ENCODE data around the gene CFAP251. TPM values are rescaled to one million over a fixed set of nuclear protein-coding genes. Genes with fewer than 3 reads are reported as not detected.

Gene CFAP251
- total and polyA plus RNA-seq, 8 donors = 0.29 to 2.8 (median 1.2) TPM; not detected in 2

GRCh38 chr12:122046145-122046544 lies 127.8 kb downstream of the CFAP251 start:
- H3K4me3 ChIP-seq = no peak overlapping the region
- H3K9me3 ChIP-seq = no peaks in the 10 kb centered on the region
- no peak overlapping the region for H3K27ac ChIP-seq
- H3K27me3 ChIP-seq = no peaks in the 10 kb centered on the region
- WGBS, 5 donors = 73 to 98% (median 92%) methylated on average over 7 of the region's 7 CpGs
- intact Hi-C loops (cut with DNase I; ENCODE audit: low total_unique reads) = no loop called here
- TF ChIP-seq, protein P1, sequence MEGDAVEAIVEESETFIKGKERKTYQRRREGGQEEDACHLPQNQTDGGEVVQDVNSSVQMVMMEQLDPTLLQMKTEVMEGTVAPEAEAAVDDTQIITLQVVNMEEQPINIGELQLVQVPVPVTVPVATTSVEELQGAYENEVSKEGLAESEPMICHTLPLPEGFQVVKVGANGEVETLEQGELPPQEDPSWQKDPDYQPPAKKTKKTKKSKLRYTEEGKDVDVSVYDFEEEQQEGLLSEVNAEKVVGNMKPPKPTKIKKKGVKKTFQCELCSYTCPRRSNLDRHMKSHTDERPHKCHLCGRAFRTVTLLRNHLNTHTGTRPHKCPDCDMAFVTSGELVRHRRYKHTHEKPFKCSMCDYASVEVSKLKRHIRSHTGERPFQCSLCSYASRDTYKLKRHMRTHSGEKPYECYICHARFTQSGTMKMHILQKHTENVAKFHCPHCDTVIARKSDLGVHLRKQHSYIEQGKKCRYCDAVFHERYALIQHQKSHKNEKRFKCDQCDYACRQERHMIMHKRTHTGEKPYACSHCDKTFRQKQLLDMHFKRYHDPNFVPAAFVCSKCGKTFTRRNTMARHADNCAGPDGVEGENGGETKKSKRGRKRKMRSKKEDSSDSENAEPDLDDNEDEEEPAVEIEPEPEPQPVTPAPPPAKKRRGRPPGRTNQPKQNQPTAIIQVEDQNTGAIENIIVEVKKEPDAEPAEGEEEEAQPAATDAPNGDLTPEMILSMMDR (IDR thresholded peaks at IDR 0.05) = no peak
- no peak for DNase-seq
- H3K36me3 ChIP-seq = peaks cover 0 to 66% (median 59%) of the 10 kb centered on the region in 4 donors
- peaks cover 0 to 7% (median 5%) of the 10 kb centered on the region in 4 donors for H3K4me1 ChIP-seq

GRCh38 chr12:122048151-122048550 lies 129.8 kb downstream of the CFAP251 start:
- DNase-seq = no peak
- H3K9me3 ChIP-seq = no peaks in the 10 kb centered on the region
- peaks cover 0 to 56% (median 53%) of the 10 kb centered on the region in 4 donors for H3K36me3 ChIP-seq
- TF ChIP-seq POLR2A (IDR thresholded peaks at IDR 0.05) (no peak), POLR2AphosphoS5 (IDR thresholded peaks at IDR 0.05) (no peak), EP300 (IDR thresholded peaks at IDR 0.05) (no peak)
- TF ChIP-seq, protein P1 (IDR thresholded peaks at IDR 0.05) = no peak
- 88 to 95% (median 89%) methylated on average over 8 of the region's 8 CpGs for WGBS, 5 donors
- H3K27me3 ChIP-seq = no peaks in the 10 kb centered on the region
- H3K4me3 ChIP-seq = no peak overlapping the region
- H3K4me1 ChIP-seq = peaks cover 0 to 23% (median 11%) of the 10 kb centered on the region in 4 donors
- intact Hi-C loops (cut with DNase I; ENCODE audit: low total_unique reads) = no loop called here
- H3K27ac ChIP-seq = no peak overlapping the region

DNA sequence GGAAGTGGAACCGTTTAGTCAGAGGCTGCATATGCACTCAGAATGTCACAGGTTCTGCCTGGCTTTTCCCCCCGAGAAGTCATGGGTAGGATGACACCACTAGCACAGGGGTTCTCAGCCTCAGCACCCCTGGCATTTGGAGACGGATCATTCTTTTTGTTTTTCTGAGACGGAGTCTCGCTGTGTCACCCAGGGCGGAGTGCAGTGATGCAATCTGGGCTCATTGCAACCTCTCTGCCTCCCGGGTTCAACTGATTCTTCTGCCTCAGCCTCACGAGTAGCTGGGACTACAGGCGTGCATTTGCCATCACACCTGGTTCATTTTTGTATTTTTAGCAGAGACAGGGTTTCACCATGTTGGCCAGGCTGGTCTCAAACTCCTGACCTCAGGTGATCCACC lies 131.4 kb downstream of the CFAP251 start:
- DNase-seq = no peak
- Histone ChIP-seq H3K36me3 (peaks cover 0 to 40% (median 36%) of the 10 kb centered on the region in 4 donors), H3K27me3 (no peaks in the 10 kb centered on the region), H3K27ac (no peak overlapping the region), H3K9me3 (no peaks in the 10 kb centered on the region), H3K4me3 (no peak overlapping the region), H3K4me1 (peaks cover 5 to 35% (median 20%) of the 10 kb centered on the region in 4 donors)
- TF ChIP-seq POLR2A (IDR thresholded peaks at IDR 0.05) = no peak
- TF ChIP-seq, protein P1 (IDR thresholded peaks at IDR 0.05) = no peak
- no peak for TF ChIP-seq EP300 (IDR thresholded peaks at IDR 0.05)
- no peak for TF ChIP-seq POLR2AphosphoS5 (IDR thresholded peaks at IDR 0.05)
- 90 to 95% (median 93%) methylated on average over 9 of the region's 9 CpGs for WGBS, 5 donors
- intact Hi-C loops (cut with DNase I; ENCODE audit: low total_unique reads) = loop anchor here (5.0 kb wide), 1 partner anchor 77 kb away; no protein-coding TSS in a partner anchor

- intact Hi-C loops (cut with DNase I; ENCODE audit: low total_unique reads) = loop anchor here (5.0 kb wide), 1 partner anchor 77 kb away; no protein-coding TSS in a partner anchor
- no peak for DNase-seq
- TF ChIP-seq, protein P1 (IDR thresholded peaks at IDR 0.05) = no peak
- TF ChIP-seq POLR2AphosphoS5 (IDR thresholded peaks at IDR 0.05) = no peak
- no peak for TF ChIP-seq POLR2A (IDR thresholded peaks at IDR 0.05)
- no peak for TF ChIP-seq EP300 (IDR thresholded peaks at IDR 0.05)
- no peak overlapping the region for H3K4me3 ChIP-seq
- H3K9me3 ChIP-seq = no peaks in the 10 kb centered on the region
- WGBS, 5 donors = 89 to 92% (median 91%) methylated on average over 20 of the region's 20 CpGs
- peak overlapping the region in 4 of 5 donors; percentile 20 to 77 (median 42) for H3K27ac ChIP-seq
- peaks cover 5 to 37% (median 20%) of the 10 kb centered on the region in 4 donors for H3K4me1 ChIP-seq
- H3K27me3 ChIP-seq = no peaks in the 10 kb centered on the region
- peaks cover 0 to 44% (median 36%) of the 10 kb centered on the region in 4 donors for H3K36me3 ChIP-seq
These were observed 132.3 kb downstream of the CFAP251 start for GRCh38 chr12:122050706-122051105.

All from stomach (tissue), 9 donors.